ENCODE results near the gene YBX2.
"Not testable (repeated sequence)": the region's sequence is repeated elsewhere in the genome, so short reads cannot be mapped to it uniquely, and the experiment has no call there.

YBX2 gene

DNA sequence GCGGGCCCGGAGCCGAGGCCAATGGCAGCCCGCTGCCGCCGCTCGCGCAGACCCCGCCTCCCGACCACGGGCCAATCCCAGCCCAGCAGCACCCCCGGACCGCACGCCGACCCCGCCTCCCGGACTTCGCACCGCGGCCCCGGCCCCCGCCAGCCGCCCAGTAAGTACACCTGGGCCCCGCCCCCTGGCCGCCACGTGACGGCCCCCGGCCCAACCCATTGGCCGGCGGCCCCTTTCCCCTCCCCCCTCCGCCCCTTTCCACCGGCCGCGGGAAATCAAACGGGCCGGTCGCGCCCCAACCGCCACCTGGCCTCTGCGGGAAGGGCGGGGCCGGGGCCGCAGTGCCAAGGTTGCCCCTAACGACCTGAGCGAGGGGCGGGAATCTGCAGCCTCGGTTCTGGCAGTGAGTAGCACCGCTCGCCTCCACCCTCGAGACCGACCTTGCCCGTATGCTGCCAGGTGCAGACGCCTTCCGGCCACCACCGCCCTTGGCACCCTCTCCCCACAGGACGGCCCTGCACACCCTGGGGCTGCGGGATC, at the start of gene YBX2:
YBX2 (minus strand) TSS at position 26 of the 540 bp plus-strand sequence. CDS start 139 bp downstream, outside the sequence.
- peak; percentile 39 for DNase-seq (ENCODE audit: low read depth, low spot score)

DNA sequence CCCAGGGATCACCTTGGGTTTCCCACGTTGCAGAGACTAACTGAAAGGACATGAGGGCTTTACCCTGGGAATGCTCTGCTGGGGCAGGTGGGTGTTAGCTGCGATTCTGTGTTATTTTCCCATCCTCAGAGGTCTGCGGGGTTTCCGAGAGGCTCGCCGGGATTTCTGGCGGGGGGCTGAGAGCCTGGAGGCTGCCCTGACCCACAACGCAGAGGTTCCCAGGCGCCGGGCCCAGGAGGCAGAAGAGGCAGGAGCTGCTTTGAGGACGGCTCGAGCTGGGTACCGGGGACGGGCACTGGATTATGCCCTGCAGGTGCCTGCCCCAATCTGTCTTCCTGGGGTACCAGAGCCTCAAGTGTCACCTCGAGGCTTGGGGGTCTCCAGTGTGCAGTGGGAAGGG, 48.8 kb upstream of the YBX2 start:
- DNase-seq (ENCODE audit: low read depth, low spot score) = no peak

DNA sequence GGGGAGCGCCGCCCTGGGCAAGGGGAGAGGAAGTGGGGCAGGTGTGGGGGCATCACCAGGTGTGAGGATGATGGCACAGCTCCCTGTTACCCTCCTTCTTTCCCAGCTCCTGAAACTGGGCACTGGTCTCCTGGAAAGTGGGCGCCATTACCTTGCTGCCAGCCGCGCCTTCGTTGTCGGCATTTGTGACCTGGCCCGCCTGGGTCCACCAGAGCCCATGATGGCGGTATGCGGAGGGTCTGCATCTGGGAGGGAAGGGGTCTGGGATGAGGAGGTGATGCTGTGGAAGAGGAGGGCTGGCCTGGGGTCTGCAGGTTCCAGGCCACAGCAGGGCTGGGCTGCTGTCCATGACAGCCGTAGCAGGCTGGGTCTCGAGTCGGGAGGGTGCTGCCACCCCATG, 47.4 kb upstream of the YBX2 start:
- DNase-seq (ENCODE audit: low read depth, low spot score) = no peak

DNA sequence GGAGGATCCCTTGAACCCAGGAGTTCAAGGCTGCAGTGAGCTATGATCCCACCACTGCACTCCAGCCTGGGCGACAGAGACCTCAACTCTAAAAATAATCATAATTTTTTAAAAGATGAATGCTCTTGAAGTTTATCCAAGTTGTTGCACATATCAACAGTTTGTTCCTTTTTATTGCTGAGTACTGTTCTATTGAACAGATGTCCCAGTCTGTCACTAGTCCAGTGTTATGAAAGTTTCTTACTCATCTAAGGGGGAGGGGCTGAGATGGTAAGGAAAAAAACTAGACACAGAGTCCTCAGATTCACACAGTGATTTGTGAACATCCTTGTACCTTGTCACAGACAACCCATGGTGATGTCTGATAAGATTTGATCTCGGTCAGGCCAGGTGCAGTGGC, 45.7 kb upstream of the YBX2 start:
- DNase-seq (ENCODE audit: low read depth, low spot score) = no peak

DNA sequence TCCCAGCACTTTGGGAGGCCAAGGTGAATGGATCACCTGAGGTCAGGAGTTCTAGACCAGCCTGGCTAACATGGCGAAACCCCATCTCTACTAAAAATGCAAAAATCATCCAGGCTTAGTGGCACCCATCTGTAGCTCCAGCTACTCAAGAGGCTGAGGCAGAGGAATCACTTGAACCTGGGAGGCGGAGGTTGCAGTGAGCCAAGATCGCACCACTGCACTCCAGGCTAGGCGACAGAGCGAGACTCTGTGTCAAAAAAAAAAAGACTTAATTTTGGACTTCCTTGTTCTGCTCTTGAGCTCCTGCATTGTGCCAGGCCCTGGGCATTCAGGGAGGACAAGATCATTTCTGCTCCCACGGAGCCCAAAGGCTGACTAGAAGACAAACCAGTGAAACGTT, 43.2 kb upstream of the YBX2 start:
- DNase-seq (ENCODE audit: low read depth, low spot score) = not testable (repeated sequence)

DNA sequence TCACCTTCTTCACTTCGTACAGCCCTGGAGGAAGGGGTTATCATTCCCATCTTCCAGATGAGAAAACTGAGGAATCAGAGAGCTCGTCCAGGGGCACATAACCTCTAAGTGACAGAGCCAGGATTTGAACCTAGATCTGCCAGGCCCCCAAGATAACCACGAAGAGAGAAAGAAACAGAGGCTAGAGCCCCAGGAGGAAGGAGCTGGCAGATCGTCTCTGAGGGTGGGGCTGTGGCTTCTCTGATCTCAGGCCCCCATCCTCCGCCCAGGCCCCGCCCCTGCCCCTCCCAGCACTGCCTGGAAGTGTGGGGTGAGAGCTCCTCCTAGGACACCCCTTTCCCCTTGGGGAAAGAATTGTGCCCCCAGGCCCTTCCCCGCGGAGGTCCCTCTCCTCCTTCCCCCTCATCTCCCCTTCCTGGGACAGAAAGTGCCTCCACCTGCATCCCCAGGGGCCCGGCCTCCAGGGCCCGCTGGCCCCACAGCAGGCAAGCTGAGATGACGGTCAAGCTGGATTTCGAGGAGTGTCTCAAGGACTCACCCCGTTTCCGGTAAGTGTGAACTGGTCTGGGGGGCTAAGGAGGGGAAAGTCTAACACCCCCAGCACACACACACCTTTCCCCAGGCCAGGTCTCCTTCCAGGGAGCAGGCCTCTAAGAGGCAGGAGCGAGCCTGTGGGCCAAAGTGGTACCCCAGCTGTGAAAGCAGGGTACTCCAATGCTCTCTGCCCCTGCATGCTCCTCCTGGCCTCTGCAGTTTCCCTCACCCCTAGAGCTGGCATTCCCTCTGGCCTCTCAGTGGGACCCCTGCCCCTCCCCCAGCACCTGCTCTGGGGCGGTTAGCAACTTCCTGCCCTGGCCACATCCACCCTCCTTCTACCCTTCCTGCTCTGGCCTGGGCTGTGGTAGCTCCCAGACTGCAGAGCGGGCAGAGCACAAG, 42.1 kb upstream of the YBX2 start, which contains the start of gene ACAP1:
ACAP1 (plus strand) TSS at position 290 of the 936 bp plus-strand sequence; CDS start at position 496, 206 bp downstream.
- peak; percentile 69 for DNase-seq (ENCODE audit: low read depth, low spot score)

DNA sequence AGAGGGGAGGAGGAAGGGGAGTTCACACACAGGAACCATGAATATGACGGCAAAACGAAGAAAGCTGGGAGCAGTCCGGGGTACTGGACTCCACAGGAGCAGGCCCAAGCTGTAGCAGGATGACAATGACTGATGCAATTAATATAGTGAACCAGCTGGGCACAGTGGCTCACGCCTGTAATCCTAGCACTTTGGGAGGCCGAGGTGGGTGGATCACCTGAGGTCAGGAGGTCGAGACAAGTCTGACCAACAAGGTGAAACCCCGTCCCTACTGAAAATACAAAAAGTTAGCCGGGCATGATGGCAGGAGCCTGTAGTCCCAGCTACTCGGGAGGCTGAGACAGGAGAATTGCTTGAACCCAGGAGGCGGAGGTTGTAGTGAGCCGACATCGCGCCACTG, 41.3 kb upstream of the YBX2 start:
- not testable (repeated sequence) for DNase-seq (ENCODE audit: low read depth, low spot score)

DNA sequence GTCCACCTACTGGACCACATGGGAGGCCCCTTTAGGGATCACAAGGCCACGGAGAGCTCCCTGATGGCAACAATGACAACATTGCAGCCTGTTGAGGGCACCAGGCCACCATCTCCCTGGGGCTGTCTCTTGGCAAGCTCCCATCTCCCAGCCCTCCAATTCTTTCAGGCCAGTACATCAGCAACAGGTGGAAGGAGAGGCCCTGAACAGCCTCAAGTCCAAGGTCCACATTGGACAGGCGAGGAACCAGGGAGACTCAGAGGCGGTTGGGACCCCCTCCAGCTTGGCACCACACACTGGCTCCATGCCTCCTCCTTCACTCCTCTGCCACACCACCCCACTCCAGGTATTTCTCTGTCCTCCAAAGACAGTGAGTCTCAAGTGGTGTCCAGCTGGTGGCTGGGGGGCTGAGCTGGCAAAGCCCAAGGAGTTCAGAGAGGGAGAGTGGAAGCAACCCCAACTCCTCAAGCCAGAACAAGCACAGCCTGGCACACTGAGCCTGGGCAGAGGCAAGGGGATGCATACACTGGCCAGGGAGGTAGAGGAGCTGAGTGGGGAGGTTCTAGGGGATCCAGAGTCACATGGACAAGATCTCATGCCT, 40.6 kb upstream of the YBX2 start:
- DNase-seq (ENCODE audit: low read depth, low spot score) = no peak

DNA sequence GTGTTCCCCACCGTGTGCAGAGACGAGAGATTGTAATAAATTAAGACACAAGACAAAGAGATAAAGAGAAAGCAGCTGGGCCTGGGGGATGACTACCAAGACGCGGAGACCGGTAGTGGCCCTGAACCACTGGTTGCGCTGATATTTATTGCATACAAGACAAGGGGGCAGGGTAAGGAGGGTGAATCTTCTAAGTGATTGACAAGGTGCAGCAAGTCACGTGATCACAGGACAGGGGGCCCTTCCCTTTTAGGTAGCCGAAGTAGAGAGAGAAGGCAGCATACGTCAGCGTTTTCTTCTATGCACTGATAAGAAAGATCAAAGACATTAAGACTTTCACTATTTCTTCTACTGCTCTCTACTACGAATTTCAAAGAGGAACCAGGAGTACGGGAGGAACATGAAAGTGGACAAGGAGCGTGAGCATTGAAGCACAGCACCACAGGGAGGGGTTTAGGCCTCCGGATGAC, 38.2 kb upstream of the YBX2 start:
- DNase-seq (ENCODE audit: low read depth, low spot score) = not testable (repeated sequence)

DNA sequence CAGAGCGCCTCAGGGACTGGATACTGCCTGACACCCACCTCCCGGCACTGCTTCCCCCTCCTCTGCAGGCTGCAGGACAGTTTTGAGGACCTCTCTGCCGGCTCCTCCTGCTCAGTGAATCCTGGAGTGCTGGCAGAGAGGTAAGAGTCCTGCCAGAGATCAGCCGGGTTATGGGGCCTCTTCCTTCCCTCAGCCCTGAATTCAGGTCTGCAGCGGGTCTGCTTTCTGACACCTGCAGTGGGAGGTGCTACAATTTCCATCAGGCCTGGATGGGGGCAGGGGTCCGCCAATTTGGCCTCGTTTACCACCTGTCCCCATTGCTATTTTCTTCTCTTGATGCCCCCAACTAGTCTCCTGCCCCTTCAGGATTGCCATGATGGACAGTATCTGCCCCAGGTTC, 37.7 kb upstream of the YBX2 start:
- no peak for DNase-seq (ENCODE audit: low read depth, low spot score)

DNA sequence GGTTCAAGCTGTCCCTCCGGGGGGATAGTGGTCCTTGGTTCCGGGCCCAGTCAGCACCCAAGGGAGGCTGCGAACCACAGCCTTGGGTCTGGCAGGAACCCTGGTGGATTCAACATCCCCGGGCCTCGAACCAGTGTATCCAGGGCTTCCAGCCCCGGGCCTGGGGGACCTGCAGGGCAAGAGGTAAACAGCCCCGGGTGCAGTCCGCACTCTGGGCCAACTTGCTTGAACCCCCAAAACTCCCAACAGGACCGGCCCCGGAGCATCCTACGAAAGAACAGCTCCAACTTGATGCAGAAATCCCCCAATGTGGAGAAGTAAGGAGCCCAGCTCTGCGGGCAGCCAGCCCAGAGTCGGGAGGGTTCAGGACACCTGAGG, 36.2 kb upstream of the YBX2 start:
- no peak for DNase-seq (ENCODE audit: low read depth, low spot score)

DNA sequence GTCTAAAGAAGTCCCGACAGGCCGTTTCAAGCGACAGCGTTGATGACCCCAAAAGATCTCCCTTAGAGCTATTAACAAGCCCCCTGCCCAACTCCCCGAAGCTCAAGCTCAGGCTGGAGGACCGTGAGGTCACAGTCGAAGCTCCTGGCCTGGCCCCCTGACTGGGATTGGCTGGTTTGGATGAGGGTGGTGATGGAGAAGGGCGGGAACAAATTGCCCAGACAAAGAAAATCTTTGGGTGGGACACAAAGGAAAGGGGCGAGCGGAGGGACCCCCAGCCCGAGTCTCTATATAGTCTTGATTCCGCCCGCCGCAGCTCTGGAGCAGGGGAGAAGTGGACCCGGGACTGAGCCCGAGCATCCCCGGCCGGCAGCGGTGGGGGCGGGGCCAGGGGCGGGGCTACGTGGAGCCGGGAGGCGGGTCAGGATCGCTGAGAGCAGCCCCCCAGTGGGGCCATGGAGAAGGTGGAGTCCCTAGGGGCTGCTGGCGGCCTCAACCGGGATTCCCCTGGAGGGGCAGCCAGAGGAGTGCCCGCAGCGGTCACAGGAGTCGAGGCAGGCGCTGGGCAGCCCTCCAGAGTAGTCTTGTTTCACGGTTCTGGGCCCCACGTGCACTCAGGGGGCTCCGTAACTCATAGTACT, 35.7 kb upstream of the YBX2 start:
- peak; percentile 57 for DNase-seq (ENCODE audit: low read depth, low spot score)

DNA sequence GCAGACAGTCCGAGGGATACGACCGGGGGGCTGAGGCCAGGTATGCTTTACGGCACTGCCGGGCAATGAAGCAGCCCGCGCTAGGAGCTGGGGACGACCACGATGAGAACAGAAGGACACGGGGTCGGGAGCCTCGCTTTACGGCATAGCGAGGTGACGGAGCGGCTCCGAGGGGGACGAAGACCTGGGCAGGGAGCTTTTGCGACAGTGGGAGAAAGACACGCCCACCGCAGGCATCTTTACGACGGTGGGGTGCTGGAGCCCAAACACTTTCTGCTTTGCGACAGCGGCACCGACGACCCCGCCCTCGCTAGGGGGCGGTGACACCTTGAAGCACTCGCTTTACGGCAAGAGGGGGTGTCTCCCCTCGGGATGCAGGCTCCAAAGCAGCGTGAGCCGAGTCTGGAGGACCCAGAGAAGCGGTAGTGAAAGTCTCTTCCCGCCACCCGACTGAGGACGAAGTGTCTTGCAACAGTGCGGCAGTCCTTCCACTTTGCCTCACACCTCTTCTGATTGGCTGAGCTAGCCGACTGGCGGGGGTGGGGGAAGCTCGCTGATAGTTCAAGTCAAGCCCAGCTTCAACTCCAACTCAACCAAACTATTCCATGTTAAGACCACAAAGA, 35.0 kb upstream of the YBX2 start:
- DNase-seq (ENCODE audit: low read depth, low spot score) = peak; percentile 92

DNA sequence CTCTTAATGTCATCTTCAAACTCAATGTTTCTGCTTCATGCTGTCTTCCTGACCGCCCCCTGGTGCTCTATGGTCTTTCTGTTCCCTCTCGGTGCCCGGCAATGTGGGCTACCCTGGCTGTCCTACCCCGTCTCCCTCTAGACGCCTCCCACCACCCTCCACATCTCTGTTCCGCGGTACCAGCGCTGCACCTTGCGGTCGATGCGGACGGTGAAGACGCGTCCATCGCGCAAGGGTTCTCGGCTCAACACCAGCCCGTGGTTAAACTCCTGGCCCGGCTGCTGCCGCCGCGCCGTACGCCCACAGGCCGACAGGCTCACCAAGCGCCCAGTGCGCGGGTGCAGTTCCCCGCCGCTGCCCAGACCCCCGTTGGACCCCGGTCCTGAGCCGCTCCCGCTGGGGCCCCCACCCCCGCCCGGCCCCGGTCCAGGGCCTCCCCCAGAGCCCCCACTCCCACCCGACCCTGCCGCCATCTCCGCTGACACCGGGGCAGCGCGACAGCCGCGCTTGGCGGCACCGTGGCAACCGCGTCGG, 34.5 kb upstream of the YBX2 start, which contains the start of gene NEURL4:
NEURL4 (minus strand) TSS at position 496 of the 534 bp plus-strand sequence; CDS start at position 473, 23 bp downstream.
- no peak for DNase-seq (ENCODE audit: low read depth, low spot score)

DNA sequence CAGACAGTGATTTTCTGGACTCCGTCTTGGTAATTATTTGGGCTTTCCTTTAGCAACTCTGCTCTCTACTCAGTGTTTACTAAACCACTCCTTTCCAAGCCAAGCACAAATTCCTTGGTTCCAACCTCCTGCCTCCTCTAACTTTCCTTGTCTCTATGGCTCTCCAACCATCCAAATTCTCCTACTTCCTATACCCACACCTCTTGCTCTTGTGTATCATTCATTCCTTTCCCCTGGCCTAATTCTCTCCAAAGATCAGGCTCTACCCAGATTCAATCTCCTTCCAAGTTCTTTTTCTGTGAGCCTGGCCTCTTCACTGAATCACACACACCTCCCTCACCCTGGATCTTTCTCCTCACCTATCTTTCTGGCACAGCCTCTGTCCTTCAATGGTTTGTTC, 33.6 kb upstream of the YBX2 start:
- no peak for DNase-seq (ENCODE audit: low read depth, low spot score)

DNA sequence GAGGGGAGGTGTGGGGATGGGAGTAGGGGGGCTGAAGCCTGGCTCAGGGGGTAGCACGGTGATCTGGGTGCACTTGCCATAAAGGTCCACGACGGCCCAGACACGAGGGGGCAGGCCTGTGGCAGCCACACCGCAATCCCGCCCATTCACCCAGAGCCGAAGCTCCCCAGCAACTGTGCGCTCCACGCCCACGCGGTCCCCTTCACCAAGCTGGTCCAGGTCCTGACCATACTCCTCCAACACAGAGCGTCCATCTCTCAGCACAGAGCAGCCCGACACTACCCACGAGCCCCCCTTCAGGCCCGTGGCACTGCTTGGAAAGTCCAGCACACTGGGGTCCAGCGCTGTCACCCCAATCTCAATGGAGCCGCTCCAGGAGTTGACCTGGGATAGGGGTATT, 33.1 kb upstream of the YBX2 start:
- no peak for DNase-seq (ENCODE audit: low read depth, low spot score)

DNA sequence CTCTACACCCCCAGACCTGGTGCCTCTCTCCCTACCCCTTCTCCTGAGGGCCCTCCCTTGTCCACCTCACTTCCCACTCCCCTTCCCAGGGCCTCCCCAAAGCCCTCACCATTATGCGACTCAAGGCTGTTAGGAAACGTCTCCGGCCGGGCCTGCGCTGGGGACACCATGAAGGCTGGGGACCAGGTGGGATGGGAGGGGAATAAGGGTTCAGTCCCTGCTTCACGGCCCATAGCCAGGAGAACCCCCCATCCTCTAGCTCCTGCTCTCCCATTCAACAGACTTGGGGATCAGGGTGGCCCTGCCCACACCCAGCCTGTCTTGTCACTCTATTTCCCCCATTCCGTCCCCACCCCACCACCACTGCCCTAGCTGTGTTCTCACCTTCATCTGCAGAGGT, 32.6 kb upstream of the YBX2 start:
- no peak for DNase-seq (ENCODE audit: low read depth, low spot score)

DNA sequence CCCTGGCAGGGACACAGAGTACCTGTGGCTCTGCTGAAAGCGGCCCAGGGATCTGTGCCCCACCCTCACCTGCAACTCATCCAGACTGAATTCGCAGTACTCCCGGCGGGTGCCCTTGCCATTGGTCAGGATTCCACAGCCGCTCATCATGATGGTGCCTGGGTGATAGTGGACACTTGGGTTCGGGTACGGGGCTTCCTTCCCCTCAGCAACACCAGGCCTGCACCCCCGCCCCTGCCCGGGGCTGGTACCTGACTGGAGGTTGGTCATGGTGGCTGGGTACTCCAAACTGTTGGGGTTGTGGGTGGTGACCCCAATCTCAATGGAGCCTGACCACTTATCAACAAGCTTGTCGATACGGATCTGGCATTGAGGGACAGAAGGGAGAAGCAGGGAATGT, 31.7 kb upstream of the YBX2 start:
- DNase-seq (ENCODE audit: low read depth, low spot score) = no peak

DNA sequence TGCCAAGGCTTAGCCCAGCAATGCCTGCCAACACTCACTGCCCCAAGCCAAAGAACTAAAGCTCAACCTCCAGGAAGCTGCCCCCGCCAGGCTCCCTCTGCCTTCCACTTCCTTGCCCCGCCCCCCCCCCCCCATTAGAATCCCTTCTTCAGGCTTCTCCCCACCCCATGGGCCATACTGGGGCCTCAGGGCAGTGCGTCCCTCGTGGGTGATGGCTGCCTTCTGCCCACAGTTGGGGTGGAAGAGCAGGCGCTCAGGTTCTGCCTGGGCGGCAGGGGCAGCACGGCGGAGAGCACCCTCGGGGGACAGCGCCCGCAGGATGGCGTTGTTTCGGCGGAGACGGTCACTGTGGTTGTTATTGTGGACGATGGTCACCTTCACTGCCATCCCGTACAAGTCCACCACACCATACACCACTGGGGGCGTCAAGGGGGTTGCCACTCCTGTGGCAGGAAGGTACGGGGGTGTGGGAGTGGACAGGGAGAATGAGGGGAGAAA, 30.6 kb upstream of the YBX2 start:
- DNase-seq (ENCODE audit: low read depth, low spot score) = no peak

DNA sequence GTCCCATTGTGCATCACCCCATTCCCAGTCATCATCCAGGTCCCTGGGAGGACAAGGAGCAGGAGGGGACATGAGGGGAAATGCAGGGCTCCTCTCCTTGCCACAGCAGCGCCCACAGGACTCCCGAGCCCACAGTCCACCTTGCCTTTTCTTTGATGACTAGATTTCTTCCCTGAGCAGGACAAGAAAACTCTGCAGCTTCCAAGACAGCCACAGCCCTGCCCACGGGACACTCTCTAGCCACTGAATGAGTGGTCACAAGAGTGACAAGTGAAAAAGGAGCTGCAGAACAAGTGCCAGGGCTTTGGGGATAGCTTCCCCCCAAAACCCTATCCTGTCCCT, 30.0 kb upstream of the YBX2 start:
- DNase-seq (ENCODE audit: low read depth, low spot score) = no peak

Data from activated CD4-positive, CD25-positive, alpha-beta regulatory T cell treated with anti-CD3 and anti-CD28 coated beads, Interleukin-2, amount 50 U/mL, for 16 hours (primary cell).